CD4-positive, alpha-beta T cell treated with Interleukin-4 for 4 hours (primary cell): ENCODE results near the gene CNTLN.
"Not testable (repeated sequence)": the region's sequence is repeated elsewhere in the genome, so short reads cannot be mapped to it uniquely, and the experiment has no call there.

Source experiments
- DNase-seq: peaks from one replicate; pipeline ENCODE4 v3.0.0-alpha.2; 2020

Gene CNTLN

DNA sequence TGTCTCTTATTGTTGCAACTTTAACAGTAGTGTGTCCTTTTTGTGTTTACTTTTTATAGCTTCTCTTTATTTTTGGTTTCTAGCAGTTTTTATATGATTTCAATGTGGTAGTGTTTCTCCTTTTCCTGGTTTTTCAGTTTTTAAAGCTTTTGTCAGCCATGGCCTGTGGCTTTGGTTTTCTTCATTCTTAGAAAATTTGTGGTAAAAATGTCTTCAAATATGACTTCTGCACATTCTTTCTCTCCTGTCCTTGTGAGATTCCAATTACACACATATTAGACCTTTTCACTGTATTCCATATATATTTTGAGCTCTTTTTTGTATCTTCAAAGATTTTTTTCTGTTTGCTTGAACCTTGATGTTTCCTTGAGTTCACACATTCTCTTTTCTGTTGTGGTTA lies 180.5 kb downstream of the CNTLN start:
- DNase-seq: no peak

- no peak for DNase-seq
These were observed 184.0 kb downstream of the CNTLN start for GRCh38 chr9:17318821-17319320.

- no peak for DNase-seq
These were observed 185.0 kb downstream of the CNTLN start for GRCh38 chr9:17319864-17320263.

DNA sequence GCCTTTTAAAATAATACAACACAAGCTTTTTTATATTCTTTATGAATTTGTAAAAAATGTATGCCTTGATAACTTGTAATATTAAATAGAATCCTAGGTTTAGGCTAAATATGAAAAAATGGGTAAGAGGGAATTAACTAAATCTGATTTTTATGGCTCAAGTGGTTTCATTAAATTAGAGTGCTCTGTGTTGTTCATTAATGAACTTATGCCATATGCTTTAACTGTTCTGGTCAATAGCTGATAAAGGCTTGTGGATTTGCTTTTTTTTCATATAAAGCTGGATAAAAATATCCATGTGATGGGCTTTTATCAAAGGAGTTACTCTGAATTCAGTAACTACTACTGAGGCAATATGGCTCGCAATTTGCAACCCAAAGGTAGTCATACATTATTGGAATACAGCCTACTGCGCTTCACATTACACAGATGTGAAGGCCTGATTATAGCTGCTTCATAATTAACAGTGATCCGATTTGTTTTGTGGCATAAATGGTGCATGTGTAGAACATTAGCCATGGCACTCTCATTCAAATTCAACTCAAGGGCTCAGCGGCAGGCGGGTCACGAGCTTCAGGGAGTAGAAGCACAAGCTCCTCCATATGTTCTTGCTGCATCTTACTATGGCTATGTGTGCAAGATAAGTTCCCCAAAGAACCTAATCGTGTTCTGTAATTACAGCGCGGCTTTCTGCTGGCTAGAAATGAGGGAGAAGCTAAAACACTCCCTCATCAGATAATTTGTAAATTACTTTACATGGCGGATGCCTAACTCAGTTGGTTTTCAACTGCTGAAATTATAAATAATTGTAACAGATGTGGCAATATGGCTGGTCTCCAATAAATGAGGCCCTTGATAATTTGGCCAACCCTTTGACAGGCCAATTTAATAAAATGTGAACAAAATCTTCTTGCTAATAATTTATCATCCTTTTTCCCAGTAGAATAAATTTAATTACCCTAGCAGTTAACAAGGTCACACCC lies 188.3 kb downstream of the CNTLN start:
- DNase-seq: no peak

- no peak for DNase-seq
These were observed 193.5 kb downstream of the CNTLN start for GRCh38 chr9:17328331-17328730.

DNA sequence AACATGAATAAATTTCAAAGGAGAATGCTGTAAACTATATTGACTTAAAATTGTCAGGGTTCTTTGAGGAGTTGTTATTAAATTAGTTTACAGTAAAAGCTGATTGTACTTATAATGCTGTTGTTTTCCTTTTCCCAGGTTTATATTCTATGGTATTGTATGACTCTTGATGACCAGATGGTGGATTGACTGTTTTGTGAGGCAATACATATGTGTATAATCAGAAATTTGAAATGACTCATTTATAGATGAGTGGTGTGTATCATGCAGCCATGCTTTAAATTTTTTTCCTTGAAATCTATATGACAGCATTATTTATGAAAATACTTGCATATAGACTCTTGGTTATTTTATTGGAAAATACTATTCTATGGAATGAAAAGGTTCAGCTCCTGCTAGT lies 195.3 kb downstream of the CNTLN start:
- DNase-seq: no peak

DNA sequence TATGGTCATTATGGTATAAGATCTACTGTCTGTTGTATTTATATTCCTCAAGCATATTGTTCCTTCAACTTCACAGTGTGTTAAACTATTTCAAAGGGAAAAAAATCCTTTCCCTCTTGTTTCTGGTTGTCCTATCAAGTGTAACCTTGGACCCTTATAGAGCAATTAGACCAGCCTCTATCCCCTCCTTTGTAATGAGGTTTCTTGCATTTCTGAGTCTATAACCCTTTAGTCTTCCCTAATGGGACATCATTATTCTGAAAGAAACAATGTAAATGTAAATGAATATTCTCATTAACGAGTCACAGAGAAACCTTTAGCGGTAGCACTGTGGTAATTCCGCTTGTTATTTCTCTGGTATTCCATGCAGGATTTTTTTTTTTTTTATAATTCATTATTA lies 197.3 kb downstream of the CNTLN start:
- no peak for DNase-seq

DNA sequence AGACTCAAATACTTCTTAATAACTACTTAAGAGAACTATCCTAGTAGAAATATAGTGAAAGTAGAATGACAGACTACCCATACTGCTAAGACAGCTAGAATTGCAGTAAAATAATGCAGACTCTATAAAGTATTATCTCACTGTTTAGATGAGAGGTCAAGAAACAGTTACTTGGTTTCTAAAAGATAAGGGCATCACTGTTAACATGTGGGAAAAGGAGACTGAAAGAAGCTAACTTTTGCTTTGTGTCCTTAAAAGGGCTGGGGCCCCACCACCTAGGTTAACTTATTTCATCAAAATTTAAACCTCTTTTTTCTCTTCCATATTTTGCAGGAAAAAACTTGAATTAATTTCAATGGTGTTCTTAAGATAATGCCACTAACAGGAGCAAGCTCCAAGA lies 204.3 kb downstream of the CNTLN start:
- no peak for DNase-seq

DNA sequence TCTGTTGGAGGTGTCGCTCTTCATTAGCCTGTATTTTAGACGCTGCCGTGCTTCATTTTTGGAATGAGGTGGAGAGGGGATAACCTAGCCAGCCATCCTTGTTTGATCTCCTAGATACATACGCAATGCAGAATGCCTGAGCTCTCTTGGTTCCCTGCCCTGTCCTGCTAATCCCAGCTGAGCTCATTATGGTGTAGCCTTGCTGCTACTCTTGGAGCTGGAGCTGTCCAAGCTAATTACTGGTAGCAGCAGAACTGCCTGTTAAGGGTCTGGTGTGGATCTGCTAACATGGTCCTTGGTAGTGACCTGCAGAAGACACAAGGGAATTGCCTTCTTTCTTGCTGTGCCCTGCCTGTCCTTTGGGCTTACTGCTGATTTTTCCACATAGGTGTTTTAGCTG lies 207.9 kb downstream of the CNTLN start:
- no peak for DNase-seq

DNA sequence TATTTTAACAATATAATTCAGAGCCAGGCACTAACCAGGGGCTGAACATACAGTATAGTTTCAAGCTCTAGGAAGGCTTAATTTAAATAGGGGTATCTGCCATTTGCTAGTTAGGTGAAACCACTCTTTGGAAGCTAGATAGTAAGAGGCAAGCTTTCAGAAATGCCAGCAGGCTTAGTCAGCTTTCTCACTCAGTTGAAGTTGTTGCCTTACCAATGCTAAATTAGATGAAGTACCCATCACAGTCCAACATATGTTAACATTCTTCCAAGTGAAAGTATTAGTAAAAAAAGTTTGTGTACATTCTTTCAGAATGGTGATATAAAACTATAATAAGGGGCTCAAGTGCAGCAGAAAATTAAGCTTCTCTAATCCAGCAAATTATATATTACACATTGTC lies 215.0 kb downstream of the CNTLN start:
- DNase-seq: no peak

- not testable (repeated sequence) for DNase-seq
These were observed 219.2 kb downstream of the CNTLN start for GRCh38 chr9:17354006-17354405.

GRCh38 chr9:17361378-17361777 lies 226.5 kb downstream of the CNTLN start:
- no peak for DNase-seq

DNA sequence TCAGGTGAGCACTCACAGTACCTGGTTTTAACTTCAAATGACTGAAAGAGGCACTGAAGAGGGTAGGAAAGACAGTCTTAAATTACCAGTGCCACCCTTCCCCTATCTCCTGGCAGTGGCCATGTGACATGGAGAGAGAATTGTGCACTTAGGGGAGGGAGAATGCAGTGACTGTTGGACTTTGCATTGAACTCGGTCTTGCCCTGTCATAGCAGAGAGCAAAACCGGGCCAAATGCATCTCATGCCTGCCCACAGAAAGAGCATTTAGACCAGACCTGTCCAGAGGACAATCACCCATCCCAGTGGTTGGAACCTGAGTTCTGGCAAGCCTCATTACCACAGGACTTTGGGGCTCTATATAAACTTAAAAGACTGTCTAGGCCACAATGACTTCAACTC lies 232.2 kb downstream of the CNTLN start:
- DNase-seq: no peak

DNA sequence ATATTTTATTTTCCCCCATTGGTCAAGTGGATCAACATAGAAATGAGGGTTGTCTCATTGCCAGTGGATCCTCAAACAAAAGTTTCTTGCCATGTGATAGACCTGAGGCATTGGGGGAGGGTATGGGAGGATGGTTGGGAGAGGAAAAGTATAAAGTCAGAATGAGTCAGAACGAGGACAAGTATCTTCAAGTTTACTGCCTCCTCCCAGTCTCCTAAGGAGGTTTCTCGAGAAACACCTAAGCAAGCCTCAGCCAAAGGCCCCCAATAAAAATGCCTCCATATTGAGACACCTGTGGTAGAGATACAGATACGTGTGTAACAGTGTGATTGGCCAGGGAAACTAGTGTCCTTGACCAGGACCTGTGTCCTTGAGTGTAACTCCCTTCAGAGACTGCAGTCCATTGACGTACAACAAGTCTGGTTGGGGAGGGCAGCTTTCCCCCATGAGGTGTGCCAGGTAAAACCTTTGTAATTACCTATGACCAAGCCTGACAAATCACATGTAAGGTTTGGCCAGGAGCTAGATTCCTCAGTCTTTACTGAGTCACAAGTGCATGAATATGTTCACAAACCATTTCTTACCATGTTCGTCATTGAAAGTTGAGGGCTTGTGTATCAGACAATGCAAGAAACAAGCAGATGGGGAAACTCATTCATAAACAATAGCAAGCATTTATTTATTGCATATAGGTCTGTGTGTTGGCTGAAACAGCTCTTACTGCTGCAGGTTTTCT lies 245.5 kb downstream of the CNTLN start:
- DNase-seq: no peak

- no peak for DNase-seq
These were observed 252.7 kb downstream of the CNTLN start for GRCh38 chr9:17387565-17387964.

DNA sequence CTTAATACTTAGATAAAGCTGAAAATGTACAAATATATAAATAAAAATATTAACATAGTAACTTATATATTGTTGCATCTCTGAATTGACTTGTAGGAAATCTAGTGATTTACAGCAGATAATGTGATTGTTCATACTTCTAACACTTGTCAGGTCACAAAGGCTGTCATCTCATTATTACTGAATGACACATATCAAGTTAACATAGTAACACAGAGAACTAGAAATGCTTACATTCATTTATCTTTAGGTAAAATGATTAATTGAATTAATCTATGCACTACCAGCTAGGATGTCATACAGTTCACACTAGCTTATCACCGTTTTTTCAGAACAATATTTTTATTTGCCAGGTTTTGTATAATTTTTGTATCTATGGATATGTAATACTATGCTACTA lies 254.2 kb downstream of the CNTLN start:
- DNase-seq: no peak

DNA sequence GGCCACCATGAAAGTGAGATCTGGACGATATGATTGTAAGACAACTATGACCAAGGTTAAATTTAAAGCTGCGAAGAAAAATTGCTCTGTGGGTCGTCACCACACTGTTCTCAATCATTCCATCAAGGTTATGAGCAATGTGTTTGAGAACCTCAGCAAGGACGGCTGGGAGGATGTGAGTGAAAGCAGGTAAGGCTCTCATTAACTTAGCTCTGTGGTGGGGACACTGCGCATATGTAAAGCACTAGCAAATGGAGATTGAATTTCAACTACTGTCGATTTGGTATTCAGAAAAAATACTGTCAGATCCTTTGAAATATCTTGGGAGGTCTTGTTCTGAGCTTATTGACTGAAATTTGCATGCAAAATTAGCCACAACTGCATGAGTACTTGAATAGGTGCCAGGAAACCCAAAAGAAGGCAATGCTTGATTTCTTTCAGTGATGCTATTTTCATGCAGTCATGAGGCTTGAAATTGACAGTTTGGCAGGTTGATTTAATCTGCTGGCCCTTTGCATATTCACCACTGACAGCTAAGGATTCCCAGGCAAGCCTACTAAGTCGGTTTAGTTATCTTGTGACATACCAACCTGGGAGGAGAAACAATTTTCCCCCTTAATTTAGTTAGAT lies 260.2 kb downstream of the CNTLN start:
- DNase-seq: no peak

DNA sequence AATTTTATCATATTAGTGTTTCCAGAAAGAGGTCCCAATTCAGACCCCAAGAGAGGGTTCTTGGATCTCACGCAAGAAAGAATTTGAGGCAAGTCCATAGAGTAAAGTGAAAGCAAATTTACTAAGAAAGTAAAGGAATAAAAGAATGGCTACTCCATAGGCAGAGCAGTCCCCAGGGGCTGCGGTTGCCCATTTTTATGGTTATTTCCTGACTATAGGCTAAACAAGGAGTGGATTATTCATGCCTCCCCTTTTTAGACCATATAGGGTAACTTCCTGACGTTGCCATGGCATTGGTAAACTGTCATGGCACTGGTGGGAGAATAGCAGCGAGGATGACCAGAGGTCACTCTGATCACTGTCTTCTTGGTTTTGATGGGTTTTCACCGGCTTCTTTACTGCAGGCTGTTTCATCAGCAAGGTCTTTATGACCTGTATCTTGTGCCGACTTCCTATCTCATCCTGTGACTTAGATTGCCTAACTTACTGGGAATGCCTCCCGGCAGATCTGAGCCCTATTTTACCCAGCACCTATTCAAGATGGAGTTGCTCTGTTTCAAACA lies 262.4 kb downstream of the CNTLN start:
- DNase-seq: not testable (repeated sequence)

DNA sequence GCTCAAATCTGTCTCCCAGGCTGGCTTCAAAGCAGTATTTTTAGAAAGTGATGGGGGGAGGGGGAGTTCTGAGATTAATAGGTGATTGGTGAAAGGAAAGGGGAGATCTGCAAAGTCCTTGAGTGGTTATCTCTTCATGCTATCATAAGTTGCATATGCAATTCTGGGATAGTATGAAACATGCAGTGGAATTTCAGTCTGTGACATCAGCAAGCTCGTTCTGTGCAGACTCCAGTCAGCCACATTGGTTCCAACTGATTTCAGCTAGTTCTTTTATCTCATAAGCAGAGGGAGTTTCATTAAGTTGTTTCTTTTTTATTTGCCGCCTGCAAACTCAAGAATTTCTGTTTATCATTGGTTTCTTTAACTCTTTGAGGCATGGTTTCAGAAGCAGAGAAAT lies 263.5 kb downstream of the CNTLN start:
- DNase-seq: no peak

DNA sequence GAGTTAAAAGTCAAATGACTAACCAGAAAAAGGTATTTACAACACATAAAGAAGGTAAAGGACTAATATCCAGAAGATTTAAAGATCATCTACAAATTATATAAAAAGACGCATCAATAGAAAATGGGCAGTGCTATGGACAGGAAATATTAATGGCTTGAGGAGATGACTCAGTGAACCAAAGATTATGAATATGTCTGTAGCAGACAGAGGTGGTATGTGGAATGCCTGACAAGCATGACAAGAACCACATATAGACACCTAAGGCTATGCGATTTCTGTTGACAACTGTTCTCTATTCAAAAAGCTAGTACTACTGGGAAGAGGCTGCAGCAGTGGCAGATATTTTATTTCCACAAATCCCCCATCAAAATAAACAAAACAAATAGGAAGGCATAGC lies 267.0 kb downstream of the CNTLN start:
- DNase-seq: no peak

- DNase-seq: no peak
These were observed 267.5 kb downstream of the CNTLN start for GRCh38 chr9:17402309-17402708.

DNA sequence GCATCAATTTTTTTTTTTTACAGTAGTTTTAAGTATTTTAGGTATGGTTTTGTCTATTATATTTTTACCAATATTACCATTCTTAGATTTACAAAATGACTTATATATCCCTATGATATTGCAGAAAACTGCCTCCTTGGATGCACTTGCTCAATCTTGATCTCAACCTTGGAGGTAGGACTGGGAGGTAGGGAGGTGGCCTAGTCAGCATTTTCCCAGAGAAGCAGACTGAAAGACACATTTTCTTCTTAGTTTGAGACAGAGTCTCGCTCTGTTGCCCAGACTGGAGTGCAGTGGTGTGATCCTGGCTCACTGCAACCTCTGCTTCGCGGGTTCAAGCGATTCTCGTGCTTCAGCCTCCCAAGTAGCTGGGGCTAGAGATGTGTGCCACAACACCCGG lies 268.7 kb downstream of the CNTLN start:
- DNase-seq: no peak

DNA sequence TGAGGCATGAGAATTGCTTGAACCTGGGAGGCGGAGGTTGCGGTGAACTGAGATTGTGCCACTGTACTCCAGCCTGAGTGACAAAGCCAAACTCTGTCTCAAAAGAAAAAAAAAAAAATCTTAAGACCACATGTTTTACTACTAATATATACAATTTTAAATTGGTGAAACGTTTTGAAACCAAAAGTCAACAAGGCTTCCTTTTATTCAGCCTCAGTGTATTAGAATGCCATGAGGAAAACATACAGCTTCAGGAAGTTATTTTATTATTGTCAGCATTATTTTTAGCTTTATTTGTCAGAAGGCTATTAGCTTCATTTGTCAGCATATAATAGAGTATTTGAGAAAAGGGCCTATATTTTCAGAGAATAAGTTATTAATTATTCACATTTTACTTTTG lies 280.1 kb downstream of the CNTLN start:
- no peak for DNase-seq
